Adrenal gland (tissue), 12 donors: ENCODE data around the gene AVPR1B. TPM values are rescaled to one million over a fixed set of nuclear protein-coding genes. Genes with fewer than 3 reads are reported as not detected.

Experiments used
- DNase-seq, 7 donors: peaks; one replicate each; pipeline ENCODE4 v3.0.0-alpha.2; 2019 to 2020
- H3K27ac ChIP-seq, 5 donors: fragments of 200-600 bp; sonication (generic) in 4 of 5; 1 replicate in 3 of 5; 2 replicates in 2 of 5; pipeline versions ENCODE4 v1.5.1 to v1.8.0; 2016 to 2020; ENCODE audit warnings: mild to moderate bottlenecking in 1 of 5
- H3K27me3 ChIP-seq: fragments of 200-600 bp; 2 replicates; pipeline ENCODE4 v1.8.0; 2021
- H3K36me3 ChIP-seq, 2 donors: fragments of 200-600 bp; replicated peaks in 1 of 2; 1 replicate in 1 of 2; 2 replicates in 1 of 2; pipeline versions ENCODE4 v1.5.1 to v1.8.0; 2018 to 2022
- H3K4me1 ChIP-seq, 2 donors: fragments of 200-600 bp; replicated peaks in 1 of 2; 1 replicate in 1 of 2; 2 replicates in 1 of 2; pipeline versions ENCODE4 v1.5.1 to v1.8.0; 2018 to 2021
- H3K4me3 ChIP-seq, 4 donors: fragments of 200-600 bp; sonication (generic) in 3 of 4; one replicate each; pipeline ENCODE4 v1.5.1; 2016 to 2018
- H3K9me3 ChIP-seq, 3 donors: fragments of 200-600 bp; sonication (generic) in 1 of 3; replicated peaks in 1 of 3; 1 replicate in 2 of 3; 2 replicates in 1 of 3; pipeline versions ENCODE4 v1.5.1 to v1.8.0; 2016 to 2021
- CTCF ChIP-seq, 6 experiments: fragments of 450-650 bp in 4 of 6; fragments of 200-600 bp in 2 of 6; sonication (generic) in 1 of 6; IDR thresholded peaks; 1 replicate in 5 of 6; 2 replicates in 1 of 6; pipeline versions ENCODE4 v1.5.1 to v1.8.0; 2016 to 2021; ENCODE audit warnings: antibody characterized with exemption in 6 of 6, mild to moderate bottlenecking in 2 of 6, moderate library complexity in 1 of 6
- POLR2A ChIP-seq, 2 donors: fragments of 450-650 bp; IDR thresholded peaks; one replicate each; pipeline ENCODE4 v1.6.1; 2017; ENCODE audit warnings: antibody characterized with exemption in 2 of 2, mild to moderate bottlenecking in 2 of 2, moderate library complexity in 1 of 2
- WGBS, 4 donors: extraction: QIAGEN DNeasy Blood & Tissue Kit in 2 of 4; methylation state at CpG; one replicate each; pipeline versions ENCODE4 v1.1.5 to v1.1.7; 2013 to 2017; 5-methylcytosine and 5-hydroxymethylcytosine counted together
- intact Hi-C, 2 donors: fragments of 100-400 bp; cut with DNase I; formaldehyde crosslinking; loops; one replicate each; pipeline versions ENCODE4 v1.14.1 to v1.15.0; 2022 to 2023
- polyA plus RNA-seq, 3 donors: library from polyadenylated mRNA; stranded (reverse); fragments of 200-250 nt in 2 of 3; fragments of 350-450 nt in 1 of 3; fragmentation: Illumina TruSeq in 1 of 3; extraction: RNeasy Lipid Tissue Mini Kit (QIAGEN cat#74804) in 1 of 3; gene quantifications; one replicate each; pipeline ENCODE4 v1.2.3, GENCODE V29; 2013 to 2014
- total RNA-seq, 9 donors: library from RNA; depleted of rRNA in 4 of 9; stranded (reverse); fragments of >200 nt in 4 of 9; fragments of 120-200 nt in 1 of 9; fragmentation: NEBNext Ultra II Directional in 1 of 9; extraction: Animal tissue kit (Norgen Biotek cat#: 25700) in 1 of 9; gene quantifications; one replicate each; pipeline versions ENCODE4 v1.1.0 to v1.2.4, GENCODE V29; 2013 to 2023
- donor health status: healthy with polysubstance abuse.
- donor health status: Bipolar disorder and iron deficiency.
- donor health status: DM: yes; HTN: yes; CAD: no.
- donor health status: DM: no; HTN: no; CAD: no.
- donor health status: DM: no; HTN: no; CAD: no.
- donor health status: DM: yes; HTN: yes; CAD: no.

Gene AVPR1B
- total and polyA plus RNA-seq, 12 donors: not detected

- H3K9me3 ChIP-seq: no peaks in the 10 kb centered on the region
- H3K27ac ChIP-seq: no peak overlapping the region
- H3K27me3 ChIP-seq: peaks cover 6% of the 10 kb centered on the region
- no peak overlapping the region for H3K4me3 ChIP-seq
- intact Hi-C loops: no loop called here
- DNase-seq: no peak
- H3K4me1 ChIP-seq: peaks cover 0 to 10% of the 10 kb centered on the region in 2 donors
- no peaks in the 10 kb centered on the region for H3K36me3 ChIP-seq
- no peak for TF ChIP-seq POLR2A (IDR thresholded peaks at IDR 0.05)
- no peak for TF ChIP-seq CTCF (IDR thresholded peaks at IDR 0.05)
Observed at GRCh38 chr1:206120406-206120805, 3.2 kb upstream of the AVPR1B start.

- H3K9me3 ChIP-seq: no peaks in the 10 kb centered on the region
- H3K36me3 ChIP-seq: no peaks in the 10 kb centered on the region
- intact Hi-C loops: loop anchor here in 1 of 2 donors (10.0 kb wide), 1 partner anchor 192 kb away; no protein-coding TSS in a partner anchor
- 20 to 28% (median 24%) methylated on average over 5 of the region's 5 CpGs for WGBS, 4 donors
- no peak overlapping the region for H3K4me3 ChIP-seq
- H3K4me1 ChIP-seq: peaks cover 0 to 10% of the 10 kb centered on the region in 2 donors
- TF ChIP-seq CTCF (IDR thresholded peaks at IDR 0.05): no peak
- TF ChIP-seq POLR2A (IDR thresholded peaks at IDR 0.05): no peak
- no peak for DNase-seq
- peaks cover 6% of the 10 kb centered on the region for H3K27me3 ChIP-seq
- no peak overlapping the region for H3K27ac ChIP-seq
Observed at GRCh38 chr1:206116873-206117150, 376 bp downstream of the AVPR1B start.

DNA sequence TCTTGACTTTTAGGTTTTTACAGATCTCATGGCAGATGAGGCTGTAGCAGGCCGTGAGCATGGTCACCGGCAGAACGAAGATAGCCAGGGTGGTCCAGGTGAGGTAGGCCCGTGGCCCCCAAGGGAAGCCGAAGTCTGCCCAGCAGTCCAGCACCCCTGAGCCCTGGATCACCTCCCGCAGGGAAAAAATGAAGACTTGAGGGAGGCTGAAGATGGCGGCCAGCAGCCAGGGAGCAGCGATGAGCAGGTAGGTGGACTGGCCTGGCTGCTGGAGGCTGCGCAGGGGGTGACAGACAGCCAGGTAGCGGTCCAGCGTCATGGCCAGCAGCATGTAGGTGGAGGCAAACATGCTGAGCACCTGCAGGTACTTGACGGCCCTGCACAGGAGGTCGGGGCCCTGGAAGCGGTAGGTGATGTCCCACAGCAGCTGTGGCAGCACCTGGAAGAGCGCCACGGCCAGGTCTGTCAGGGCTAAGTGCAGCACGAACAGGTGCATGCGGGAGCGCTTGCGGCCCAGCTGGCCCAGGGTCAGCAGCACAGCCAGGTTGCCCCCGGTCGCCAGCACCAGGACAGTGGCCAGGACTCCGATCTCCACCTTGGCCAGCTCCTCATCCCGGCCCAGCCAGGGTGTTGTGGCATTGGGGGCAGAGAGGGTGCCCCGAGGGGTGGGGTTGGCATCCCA lies 856 bp downstream of the AVPR1B start:
- Histone ChIP-seq H3K36me3 (no peaks in the 10 kb centered on the region), H3K27me3 (peaks cover 6% of the 10 kb centered on the region), H3K4me3 (no peak overlapping the region), H3K4me1 (peaks cover 0 to 10% of the 10 kb centered on the region in 2 donors), H3K9me3 (no peaks in the 10 kb centered on the region), H3K27ac (no peak overlapping the region)
- 88 to 93% (median 91%) methylated on average over 8 to 25 of the region's 25 CpGs for WGBS, 4 donors
- no peak for DNase-seq
- TF ChIP-seq CTCF (IDR thresholded peaks at IDR 0.05): no peak
- intact Hi-C loops: loop anchor here in 1 of 2 donors (10.0 kb wide), 1 partner anchor 192 kb away; no protein-coding TSS in a partner anchor

DNA sequence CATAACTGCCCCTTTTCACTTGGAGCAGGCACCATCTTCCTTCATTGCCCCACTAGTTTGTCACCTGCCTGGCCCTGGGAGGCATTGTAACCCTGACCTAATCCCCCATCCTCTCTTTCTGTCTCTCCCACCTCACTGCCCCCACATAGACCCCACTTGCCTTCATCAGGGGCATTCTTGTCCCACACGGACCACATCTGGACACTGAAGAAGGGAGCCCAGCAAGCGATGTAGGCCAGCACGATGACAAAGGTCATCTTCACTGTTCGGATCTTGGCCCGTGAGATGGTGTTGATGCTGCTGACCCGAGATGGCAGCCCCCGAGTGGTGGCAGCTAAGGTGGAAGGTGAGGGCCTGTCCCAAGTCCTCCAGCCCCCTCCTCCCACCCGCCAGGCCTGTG lies 1.4 kb downstream of the AVPR1B start:
- no peak overlapping the region for H3K4me3 ChIP-seq
- no peaks in the 10 kb centered on the region for H3K9me3 ChIP-seq
- intact Hi-C loops: loop anchor here in 1 of 2 donors (10.0 kb wide), 1 partner anchor 191 kb away; no protein-coding TSS in a partner anchor
- H3K27me3 ChIP-seq: peaks cover 6% of the 10 kb centered on the region
- peaks cover 0 to 10% of the 10 kb centered on the region in 2 donors for H3K4me1 ChIP-seq
- WGBS, 4 donors: 91 to 99% (median 93%) methylated on average over 7 to 8 of the region's 8 CpGs
- DNase-seq: no peak
- H3K36me3 ChIP-seq: no peaks in the 10 kb centered on the region
- TF ChIP-seq POLR2A (IDR thresholded peaks at IDR 0.05) (no peak), CTCF (IDR thresholded peaks at IDR 0.05) (no peak)
- H3K27ac ChIP-seq: no peak overlapping the region
